Stimulated activated naive CD8-positive, alpha-beta T cell treated with anti-CD3 and anti-CD28 coated beads, Interleukin-15, Interleukin-2, amounts not matched to agents 100 ng/mL and 50 ng/mL, for 24 hours (primary cell): Measurements from ENCODE around the gene TPO.

ENCODE experiments used
- H3K27ac Mint-ChIP-seq: one replicate; pipeline ENCODE4 v1.8.0; 2021; ENCODE audit warnings: mild to moderate bottlenecking, mixed read lengths
- H3K27me3 Mint-ChIP-seq: one replicate; pipeline ENCODE4 v1.8.0; 2021; ENCODE audit warnings: mixed read lengths
- H3K36me3 Mint-ChIP-seq: one replicate; pipeline ENCODE4 v1.8.0; 2021; ENCODE audit warnings: low read depth, mixed read lengths
- H3K4me1 Mint-ChIP-seq: one replicate; pipeline ENCODE4 v1.8.0; 2021; ENCODE audit warnings: low read depth, mixed read lengths
- H3K4me3 Mint-ChIP-seq: one replicate; pipeline ENCODE4 v1.8.0; 2021; ENCODE audit warnings: mild to moderate bottlenecking, mixed read lengths
- H3K9me3 Mint-ChIP-seq: one replicate; pipeline ENCODE4 v1.8.0; 2021; ENCODE audit warnings: mixed read lengths

TPO gene

DNA sequence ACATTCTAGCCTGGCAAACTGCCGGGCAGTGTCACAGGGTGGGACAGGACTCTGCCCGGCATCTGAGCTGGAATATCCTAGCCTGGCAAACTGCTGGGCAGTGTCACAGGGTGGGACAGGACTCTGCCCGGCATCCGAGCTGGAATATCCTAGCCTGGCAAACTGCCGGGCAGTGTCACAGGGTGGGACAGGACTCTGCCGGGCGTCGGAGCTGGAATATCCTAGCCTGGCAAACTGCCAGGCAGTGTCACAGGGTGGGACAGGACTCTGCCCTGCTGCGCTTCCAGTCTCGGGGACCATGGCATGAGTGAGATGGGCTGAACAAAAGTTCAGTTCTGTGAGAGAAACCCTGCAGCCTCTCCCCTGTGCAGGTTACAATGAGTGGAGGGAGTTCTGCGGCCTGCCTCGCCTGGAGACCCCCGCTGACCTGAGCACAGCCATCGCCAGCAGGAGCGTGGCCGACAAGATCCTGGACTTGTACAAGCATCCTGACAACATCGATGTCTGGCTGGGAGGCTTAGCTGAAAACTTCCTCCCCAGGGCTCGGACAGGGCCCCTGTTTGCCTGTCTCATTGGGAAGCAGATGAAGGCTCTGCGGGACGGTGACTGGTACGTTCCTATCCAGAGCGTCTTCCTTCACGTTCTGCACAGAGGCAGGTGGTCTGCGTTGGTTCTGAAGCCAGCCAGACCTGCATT, 80.3 kb downstream of the TPO start:
- Mint-ChIP-seq H3K27ac (no peak overlapping the region), H3K9me3 (no peaks in the 10 kb centered on the region), H3K4me3 (no peak overlapping the region), H3K27me3 (no peaks in the 10 kb centered on the region), H3K36me3 (no peaks in the 10 kb centered on the region), H3K4me1 (no peaks in the 10 kb centered on the region)

DNA sequence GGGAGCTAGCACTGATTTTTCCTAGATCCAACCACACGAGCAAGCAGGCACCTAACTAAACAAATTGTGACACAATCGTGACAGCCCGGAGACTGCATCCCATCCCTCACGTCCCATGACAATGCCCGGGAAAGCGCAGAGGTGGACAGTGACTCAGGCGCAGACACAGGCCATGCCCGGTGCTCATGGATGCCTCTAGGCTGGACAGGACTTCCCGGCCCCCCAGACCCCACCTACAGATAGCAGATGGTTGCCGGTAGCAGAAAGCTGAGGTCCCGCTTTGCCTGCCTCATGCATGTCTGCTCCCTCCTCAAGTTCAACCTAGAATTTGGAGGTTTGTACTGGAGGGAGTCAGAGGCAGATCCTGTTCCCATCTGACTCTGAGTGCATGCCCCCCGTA, 81.0 kb downstream of the TPO start:
- Mint-ChIP-seq H3K4me3 (no peak overlapping the region), H3K27ac (no peak overlapping the region)

DNA sequence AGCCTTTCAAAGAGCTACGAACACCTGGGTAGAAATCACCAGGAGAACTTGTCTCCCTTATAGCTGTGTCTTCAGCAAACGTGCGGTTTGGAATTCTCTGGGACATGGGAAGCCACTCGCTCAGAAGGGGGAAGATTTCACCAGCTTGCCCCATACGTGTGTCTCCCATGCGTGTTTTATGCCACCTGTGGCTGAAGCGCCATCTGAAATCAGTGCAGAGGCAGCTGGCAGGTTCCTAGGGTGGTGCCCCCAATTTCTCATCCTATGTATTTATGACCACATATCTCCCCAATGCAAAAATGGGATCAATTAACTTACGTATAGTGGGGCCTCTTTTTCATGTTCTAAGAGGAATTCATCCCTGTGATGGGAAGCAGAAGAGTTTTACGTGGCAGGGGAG, 81.6 kb downstream of the TPO start:
- Mint-ChIP-seq H3K36me3 (no peaks in the 10 kb centered on the region), H3K4me1 (no peaks in the 10 kb centered on the region), H3K27ac (no peak overlapping the region), H3K4me3 (no peak overlapping the region), H3K27me3 (no peaks in the 10 kb centered on the region), H3K9me3 (no peaks in the 10 kb centered on the region)

More for the DNA sequence above, 81.0 kb downstream of the TPO start:
- no peaks in the 10 kb centered on the region for H3K27me3 Mint-ChIP-seq
- H3K9me3 Mint-ChIP-seq, result no peaks in the 10 kb centered on the region
- H3K4me1 Mint-ChIP-seq, result no peaks in the 10 kb centered on the region
- no peaks in the 10 kb centered on the region for H3K36me3 Mint-ChIP-seq

DNA sequence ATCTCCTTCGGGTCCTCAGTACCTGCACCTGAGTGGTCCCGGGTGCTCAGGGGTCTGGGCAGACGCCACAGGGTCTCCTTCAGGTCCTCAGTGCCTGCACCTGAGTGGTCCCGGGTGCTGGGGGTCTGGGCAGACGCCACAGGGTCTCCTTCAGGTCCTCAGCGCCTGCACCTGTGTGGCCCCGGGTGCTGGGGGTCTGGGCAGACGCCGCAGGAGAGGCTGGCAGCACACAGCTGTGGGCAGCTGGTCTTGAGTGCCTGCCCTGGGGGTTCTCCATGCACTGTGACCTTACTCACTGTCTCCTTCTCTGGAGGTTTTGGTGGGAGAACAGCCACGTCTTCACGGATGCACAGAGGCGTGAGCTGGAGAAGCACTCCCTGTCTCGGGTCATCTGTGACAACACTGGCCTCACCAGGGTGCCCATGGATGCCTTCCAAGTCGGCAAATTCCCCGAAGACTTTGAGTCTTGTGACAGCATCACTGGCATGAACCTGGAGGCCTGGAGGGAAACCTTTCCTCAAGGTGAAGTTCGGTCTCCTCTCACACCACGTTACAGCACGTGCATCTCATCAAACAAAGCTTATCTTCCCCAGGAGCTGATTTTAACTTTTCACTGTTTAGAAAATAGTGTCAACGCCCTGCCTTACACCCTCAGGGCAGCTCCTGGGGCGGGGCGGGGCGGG, 82.6 kb downstream of the TPO start:
- Mint-ChIP-seq H3K4me3 (no peak overlapping the region), H3K4me1 (no peaks in the 10 kb centered on the region), H3K27ac (no peak overlapping the region), H3K9me3 (no peaks in the 10 kb centered on the region), H3K27me3 (no peaks in the 10 kb centered on the region), H3K36me3 (no peaks in the 10 kb centered on the region)

DNA sequence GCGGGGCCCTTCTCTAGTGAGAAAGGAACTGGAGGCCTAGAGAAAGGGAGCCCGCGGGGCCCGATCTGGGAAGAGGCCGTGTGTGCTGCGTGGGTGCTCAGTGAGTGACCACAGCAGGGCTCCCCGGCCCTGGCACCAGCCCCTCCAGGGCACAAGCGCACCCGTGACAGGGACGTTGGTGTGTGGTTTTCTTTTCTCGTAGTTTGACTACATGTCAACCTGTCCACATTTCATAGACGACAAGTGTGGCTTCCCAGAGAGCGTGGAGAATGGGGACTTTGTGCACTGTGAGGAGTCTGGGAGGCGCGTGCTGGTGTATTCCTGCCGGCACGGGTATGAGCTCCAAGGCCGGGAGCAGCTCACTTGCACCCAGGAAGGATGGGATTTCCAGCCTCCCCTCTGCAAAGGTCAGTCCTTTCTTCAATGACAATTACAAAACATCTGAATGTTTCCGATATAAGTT, 83.1 kb downstream of the TPO start:
- H3K27me3 Mint-ChIP-seq, result no peaks in the 10 kb centered on the region
- H3K4me3 Mint-ChIP-seq, result no peak overlapping the region
- H3K9me3 Mint-ChIP-seq, result no peaks in the 10 kb centered on the region
- no peaks in the 10 kb centered on the region for H3K4me1 Mint-ChIP-seq
- H3K27ac Mint-ChIP-seq, result no peak overlapping the region
- no peaks in the 10 kb centered on the region for H3K36me3 Mint-ChIP-seq

DNA sequence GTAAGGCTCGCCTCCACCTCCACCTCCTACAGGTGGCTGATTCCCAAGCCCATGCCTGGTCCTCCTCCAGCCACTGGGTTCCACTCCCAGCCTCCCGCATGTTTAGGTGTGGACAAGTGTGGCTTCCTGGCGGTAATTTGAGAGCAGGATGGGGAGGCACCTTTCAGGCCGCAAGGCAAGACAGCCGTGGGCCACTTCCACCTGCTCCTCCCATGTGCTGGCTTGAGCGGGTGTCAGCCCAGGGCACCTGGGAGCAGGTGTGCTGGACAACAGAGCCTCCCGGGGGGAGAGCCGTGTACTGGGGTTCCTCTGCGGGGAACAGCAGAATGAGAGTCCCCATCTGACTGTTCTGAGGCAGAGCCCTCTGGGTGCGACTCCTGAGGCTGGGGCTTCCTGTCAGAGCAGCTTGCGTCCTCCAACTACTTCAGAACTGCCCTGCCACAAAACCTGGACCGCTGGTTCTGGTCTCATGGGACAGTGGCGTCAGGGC, 83.9 kb downstream of the TPO start:
- Mint-ChIP-seq H3K36me3 (no peaks in the 10 kb centered on the region), H3K4me1 (no peaks in the 10 kb centered on the region)

DNA sequence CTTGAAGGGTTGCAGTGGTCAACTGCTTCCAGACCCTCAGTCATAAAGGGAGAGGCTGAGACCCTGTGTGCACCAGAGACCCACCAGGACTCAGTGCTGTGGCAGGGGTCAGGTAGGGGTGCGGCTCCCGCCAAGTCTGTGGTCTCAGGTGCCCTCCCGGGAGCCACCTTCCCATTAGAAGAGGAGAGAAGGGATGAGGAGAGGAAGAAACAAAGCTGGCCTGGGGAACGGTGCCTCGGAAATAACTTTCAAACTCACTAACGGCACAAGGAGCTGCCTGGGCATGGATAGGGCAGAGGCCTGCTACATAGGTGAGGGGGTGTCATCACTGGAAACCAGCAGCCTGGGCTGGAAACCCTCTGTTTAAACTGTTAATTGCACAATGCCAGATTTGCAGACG, 84.9 kb downstream of the TPO start:
- Mint-ChIP-seq H3K27ac (no peak overlapping the region), H3K27me3 (no peaks in the 10 kb centered on the region), H3K4me1 (no peaks in the 10 kb centered on the region), H3K9me3 (no peaks in the 10 kb centered on the region), H3K4me3 (no peak overlapping the region), H3K36me3 (no peaks in the 10 kb centered on the region)

More for the DNA sequence above, 83.9 kb downstream of the TPO start:
- Mint-ChIP-seq H3K27ac (no peak overlapping the region), H3K27me3 (no peaks in the 10 kb centered on the region), H3K4me3 (no peak overlapping the region), H3K9me3 (no peaks in the 10 kb centered on the region)

DNA sequence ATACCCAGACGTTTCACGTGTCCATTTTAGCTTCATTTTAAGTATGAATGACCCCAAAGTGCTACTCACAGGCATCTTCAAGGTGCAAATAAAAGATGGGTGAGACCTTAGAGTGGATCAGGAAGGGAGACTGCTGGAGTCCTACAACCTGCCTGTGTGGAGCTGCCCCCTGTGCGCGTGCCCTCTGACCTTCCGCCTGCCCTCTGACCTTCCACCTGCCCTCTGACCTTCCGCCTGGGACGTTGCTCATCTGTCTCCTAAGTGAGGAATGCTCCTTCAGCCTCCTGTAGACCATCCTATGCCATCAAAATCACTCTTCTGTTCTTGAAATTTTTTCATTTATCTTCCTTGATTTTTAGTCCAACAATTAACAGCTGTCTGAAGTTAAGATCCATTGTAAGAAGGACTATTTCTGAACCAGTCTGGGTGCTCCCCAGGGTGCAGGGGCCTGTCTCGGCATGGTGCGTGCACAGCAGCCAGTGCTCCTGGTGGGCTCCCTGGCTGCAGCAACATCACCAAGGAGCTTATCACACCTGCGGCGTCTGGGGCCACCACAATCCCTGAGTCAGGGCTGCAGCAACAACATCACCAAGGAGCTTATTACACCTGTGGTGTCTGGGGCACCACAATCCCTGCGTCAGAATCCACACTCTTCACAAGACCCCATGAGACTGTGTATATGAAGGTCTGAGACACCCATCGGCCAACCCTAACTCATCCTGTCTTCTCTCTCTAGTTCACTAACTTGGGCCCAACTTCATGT, 86.0 kb downstream of the TPO start:
- H3K27me3 Mint-ChIP-seq, result no peaks in the 10 kb centered on the region

DNA sequence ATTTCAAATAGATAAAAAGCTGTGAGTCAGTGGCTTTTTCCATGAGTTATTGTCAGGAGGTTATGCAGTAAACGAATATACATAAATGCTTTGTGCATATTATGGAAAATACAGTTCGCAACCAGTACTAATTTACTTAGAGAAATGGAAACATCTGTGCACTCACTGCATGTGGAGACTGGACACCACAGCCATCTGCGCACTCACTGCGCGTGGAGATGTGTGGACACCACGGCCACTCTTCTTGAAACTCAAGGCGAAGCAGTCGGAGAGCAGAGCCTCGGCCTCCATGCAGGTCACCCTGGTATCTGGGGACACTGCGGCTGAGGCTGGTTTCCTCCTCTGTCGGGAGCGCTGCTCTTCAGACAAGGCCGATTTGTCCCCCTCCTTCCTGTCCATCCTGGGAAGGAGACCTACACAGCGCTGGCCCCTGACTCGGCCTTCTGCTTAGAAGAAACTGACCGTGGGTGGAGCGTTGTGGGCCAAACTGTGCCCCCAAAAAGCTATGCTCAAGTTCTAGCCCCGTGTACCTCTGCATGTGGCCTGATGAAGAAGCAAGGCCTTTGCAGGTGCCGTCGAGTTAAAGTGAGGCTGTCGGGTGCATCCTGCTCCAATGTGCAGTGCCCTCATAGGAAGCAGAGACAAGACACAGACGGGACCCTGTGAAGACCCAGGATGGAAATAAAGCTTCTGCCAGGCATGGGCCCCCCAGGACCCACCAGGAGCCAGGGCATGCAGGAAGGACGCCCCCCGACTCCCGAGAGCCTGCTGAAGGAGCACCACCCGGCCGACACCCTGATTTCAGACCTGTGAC, 88.0 kb downstream of the TPO start:
- H3K4me1 Mint-ChIP-seq, result no peaks in the 10 kb centered on the region
- no peaks in the 10 kb centered on the region for H3K36me3 Mint-ChIP-seq
- H3K27me3 Mint-ChIP-seq, result no peaks in the 10 kb centered on the region
- no peak overlapping the region for H3K27ac Mint-ChIP-seq
- H3K9me3 Mint-ChIP-seq, result no peaks in the 10 kb centered on the region
- no peak overlapping the region for H3K4me3 Mint-ChIP-seq

More for the DNA sequence above, 86.0 kb downstream of the TPO start:
- Mint-ChIP-seq H3K4me1 (no peaks in the 10 kb centered on the region), H3K27ac (no peak overlapping the region), H3K9me3 (no peaks in the 10 kb centered on the region), H3K36me3 (no peaks in the 10 kb centered on the region), H3K4me3 (no peak overlapping the region)

DNA sequence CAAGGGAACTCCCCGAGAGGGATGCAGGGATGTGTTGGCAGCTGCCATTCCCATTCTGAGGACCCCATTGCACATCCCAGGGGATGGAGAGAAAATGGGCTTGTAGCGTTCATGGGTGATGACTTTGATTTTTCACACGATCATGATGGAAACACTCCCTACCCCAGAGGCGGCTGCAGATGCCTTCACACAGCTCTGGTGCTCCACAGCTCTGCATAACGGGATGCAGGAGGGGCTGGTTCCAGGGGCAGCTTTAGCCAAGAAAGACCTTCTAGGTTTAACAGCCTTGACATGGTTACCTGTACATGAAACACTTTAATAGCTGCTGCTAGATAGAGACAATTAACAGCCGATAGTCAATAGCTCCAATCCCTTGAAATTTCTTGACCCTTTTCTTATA, 88.7 kb downstream of the TPO start:
- no peaks in the 10 kb centered on the region for H3K27me3 Mint-ChIP-seq
- H3K27ac Mint-ChIP-seq, result no peak overlapping the region
- H3K9me3 Mint-ChIP-seq, result no peaks in the 10 kb centered on the region
- H3K36me3 Mint-ChIP-seq, result no peaks in the 10 kb centered on the region
- H3K4me3 Mint-ChIP-seq, result no peak overlapping the region
- H3K4me1 Mint-ChIP-seq, result no peaks in the 10 kb centered on the region

DNA sequence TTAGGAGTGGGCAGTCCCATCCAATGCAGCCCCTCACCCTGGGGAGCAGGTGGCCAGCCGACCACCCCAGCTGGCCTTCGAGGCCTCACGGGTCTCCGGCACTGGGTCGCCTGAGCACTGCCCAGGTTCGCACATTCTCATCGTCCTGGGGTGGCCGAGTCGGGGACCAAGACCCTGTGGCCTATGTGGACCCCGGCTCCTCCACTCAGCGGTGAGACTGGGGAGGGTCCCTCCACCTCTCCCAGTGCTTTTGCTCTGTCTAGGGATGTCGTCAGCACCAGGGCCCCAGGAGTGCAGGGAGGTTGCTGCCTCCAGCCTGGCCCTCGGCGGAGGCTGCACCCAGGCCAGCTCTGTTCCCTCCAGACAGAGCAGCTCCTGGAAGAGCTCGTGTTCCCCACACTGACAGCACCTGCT, 89.6 kb downstream of the TPO start:
- Mint-ChIP-seq H3K27me3 (no peaks in the 10 kb centered on the region), H3K36me3 (no peaks in the 10 kb centered on the region), H3K27ac (no peak overlapping the region), H3K9me3 (no peaks in the 10 kb centered on the region), H3K4me3 (no peak overlapping the region), H3K4me1 (no peaks in the 10 kb centered on the region)

DNA sequence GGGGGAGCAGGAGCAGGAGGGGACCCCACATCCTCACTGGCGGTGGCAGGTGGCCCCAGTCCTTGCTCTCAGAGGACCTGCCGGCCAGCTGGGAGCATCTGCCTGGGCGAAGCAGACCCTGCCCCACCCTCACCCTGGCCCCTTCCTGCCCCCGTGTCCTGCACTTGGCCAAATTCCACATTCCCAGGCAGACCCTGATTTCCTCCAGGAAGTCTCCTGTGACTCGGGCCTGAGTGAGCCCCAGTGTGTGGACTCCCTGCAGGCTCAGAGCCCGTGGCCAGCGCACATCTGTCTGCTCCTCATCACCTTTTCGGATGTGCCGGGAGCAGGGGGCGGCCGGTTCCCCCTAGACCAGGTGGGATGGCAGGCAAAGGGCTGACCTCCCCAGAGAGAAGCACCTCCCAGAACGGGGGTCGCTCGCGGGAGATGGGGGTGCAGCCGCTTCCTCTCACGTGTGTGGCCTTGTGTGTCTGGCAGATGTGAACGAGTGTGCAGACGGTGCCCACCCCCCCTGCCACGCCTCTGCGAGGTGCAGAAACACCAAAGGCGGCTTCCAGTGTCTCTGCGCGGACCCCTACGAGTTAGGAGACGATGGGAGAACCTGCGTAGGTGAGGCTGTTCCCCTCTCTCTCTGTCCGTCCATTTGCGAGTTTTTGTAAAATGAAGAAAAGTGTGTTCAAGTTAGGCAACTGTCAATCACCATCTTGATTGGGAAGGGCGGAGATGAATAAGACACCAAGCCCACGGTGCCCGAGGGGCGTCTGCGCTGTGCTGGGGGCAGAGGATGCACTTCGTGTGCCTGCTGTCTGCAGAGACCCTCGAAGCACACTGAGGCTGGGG, 90.4 kb downstream of the TPO start:
- Mint-ChIP-seq H3K4me1 (peaks cover 3% of the 10 kb centered on the region), H3K36me3 (no peaks in the 10 kb centered on the region), H3K27ac (no peak overlapping the region), H3K4me3 (no peak overlapping the region), H3K9me3 (no peaks in the 10 kb centered on the region), H3K27me3 (no peaks in the 10 kb centered on the region)

DNA sequence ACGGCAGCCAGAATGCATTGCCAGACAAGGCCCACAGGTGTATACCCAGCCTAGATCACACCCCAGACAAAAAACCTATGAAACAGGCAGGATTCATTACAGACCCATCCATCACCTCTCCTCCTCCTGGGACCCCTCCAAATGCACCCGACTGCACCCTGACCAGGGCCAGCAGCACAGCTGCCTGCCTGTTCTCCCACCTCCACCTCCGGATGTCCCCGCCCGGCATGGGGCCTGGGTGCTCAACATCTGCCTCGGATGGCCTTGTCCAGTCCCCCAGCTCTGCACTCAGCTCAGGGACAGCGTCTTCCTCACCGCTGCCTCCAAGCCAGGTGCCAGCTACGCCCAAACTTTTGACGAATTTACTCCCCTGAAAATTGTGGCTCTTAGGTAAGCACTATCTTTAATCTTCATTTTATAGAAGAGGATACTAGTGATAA, 91.1 kb downstream of the TPO start:
- Mint-ChIP-seq H3K9me3 (no peaks in the 10 kb centered on the region), H3K27ac (no peak overlapping the region), H3K36me3 (no peaks in the 10 kb centered on the region), H3K4me1 (peaks cover 9% of the 10 kb centered on the region), H3K27me3 (no peaks in the 10 kb centered on the region), H3K4me3 (no peak overlapping the region)

DNA sequence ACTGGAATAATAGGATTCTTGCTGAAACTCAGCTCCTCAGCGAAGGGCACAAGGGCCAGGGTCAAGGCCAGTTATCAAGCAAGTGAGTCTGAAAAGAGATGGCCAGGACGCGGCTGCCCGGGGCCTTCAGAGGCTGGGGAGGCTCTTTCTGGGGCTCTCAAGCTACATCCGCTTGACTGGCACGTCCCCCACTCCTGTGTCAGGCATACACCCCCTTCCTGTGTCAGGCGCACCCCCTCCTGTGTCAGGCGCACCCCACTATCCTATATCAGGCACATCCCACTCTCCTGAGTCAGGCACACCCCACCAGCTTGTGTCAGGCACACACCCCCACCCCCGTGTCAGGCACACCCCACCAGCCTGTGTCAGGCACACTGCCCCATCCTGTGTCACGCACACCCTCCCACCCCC, 91.8 kb downstream of the TPO start:
- no peak overlapping the region for H3K4me3 Mint-ChIP-seq
- H3K27ac Mint-ChIP-seq, result no peak overlapping the region
- H3K9me3 Mint-ChIP-seq, result no peaks in the 10 kb centered on the region
- H3K36me3 Mint-ChIP-seq, result no peaks in the 10 kb centered on the region
- no peaks in the 10 kb centered on the region for H3K27me3 Mint-ChIP-seq
- H3K4me1 Mint-ChIP-seq, result peaks cover 16% of the 10 kb centered on the region
